Thyroid gland (tissue), 4 donors: ENCODE measurements around the gene ZNG1F.
"Not testable (repeated sequence)": the region's sequence is repeated elsewhere in the genome, so short reads cannot be mapped to it uniquely, and the experiment has no call there.

ENCODE experiments used
- CTCF ChIP-seq, 6 experiments: fragments of 200-600 bp in 3 of 6; fragments of 450-650 bp in 3 of 6; sonication (generic) in 3 of 6; IDR thresholded peaks; one replicate each; pipeline ENCODE4 v1.5.1; 2016 to 2019; ENCODE audit warnings: antibody characterized with exemption in 6 of 6, mild to moderate bottlenecking in 2 of 6, inconsistent platforms in 1 of 6, moderate library complexity in 1 of 6
- POLR2A ChIP-seq, 2 donors: fragments of 450-650 bp; IDR thresholded peaks; one replicate each; pipeline ENCODE4 v1.6.1; 2017; ENCODE audit warnings: antibody characterized with exemption in 2 of 2, mild to moderate bottlenecking in 2 of 2, moderate library complexity in 1 of 2

GRCh38 chr9:41090922-41091321 lies 98.2 kb downstream of the ZNG1F start:
- TF ChIP-seq CTCF, POLR2A (IDR thresholded peaks at IDR 0.05): not testable (repeated sequence)
